Natural killer cell (primary cell): ENCODE data around the gene FGR. TPM values are rescaled to one million over a fixed set of nuclear protein-coding genes. Genes with fewer than 3 reads are reported as not detected.

Experiments used
- ATAC-seq, 3 donors: fragments of 150-1000 bp in 2 of 3; fragments of 200-7000 bp in 1 of 3; cut with Tn5 transposase; 1 replicate in 1 of 3; 2 replicates in 2 of 3; pipeline ENCODE4 v1.10.0; 2021; ENCODE audit warnings: mild to moderate bottlenecking in 2 of 3, moderate library complexity in 2 of 3
- DNase-seq, 2 donors: peaks; one replicate each; pipeline versions ENCODE4 v3.0.0 to v3.0.0-alpha.2; 2013 to 2021; ENCODE audit warnings: mixed read lengths in 1 of 2
- H3K27ac ChIP-seq: one replicate; pipeline ENCODE4 v1.5.1; 2013; ENCODE audit warnings: mild to moderate bottlenecking, low read length
- H3K27me3 ChIP-seq: one replicate; pipeline ENCODE4 v1.6.1; 2013; ENCODE audit warnings: low read length; ENCODE audit not compliant: control insufficient read depth, insufficient read depth
- H3K36me3 ChIP-seq: one replicate; pipeline ENCODE4 v1.6.1; 2013; ENCODE audit warnings: low read length; ENCODE audit not compliant: control insufficient read depth, insufficient read depth
- H3K4me1 ChIP-seq: one replicate; pipeline ENCODE4 v1.6.1; 2013; ENCODE audit warnings: low read length; ENCODE audit not compliant: control insufficient read depth, insufficient read depth
- H3K4me3 ChIP-seq: one replicate; pipeline ENCODE4 v1.5.1; 2013; ENCODE audit warnings: low read length
- H3K9me3 ChIP-seq: one replicate; pipeline ENCODE4 v1.6.1; 2013; ENCODE audit warnings: low read length; ENCODE audit not compliant: control insufficient read depth, insufficient read depth
- H3K27ac Mint-ChIP-seq, 2 donors: one replicate each; pipeline ENCODE4 v1.8.0; 2022; ENCODE audit warnings: mild to moderate bottlenecking in 2 of 2, mixed read lengths in 2 of 2, moderate library complexity in 1 of 2
- H3K27me3 Mint-ChIP-seq, 2 donors: one replicate each; pipeline ENCODE4 v1.8.0; 2022; ENCODE audit warnings: low read depth in 2 of 2, mixed read lengths in 2 of 2
- H3K36me3 Mint-ChIP-seq: one replicate; pipeline ENCODE4 v1.8.0; 2022; ENCODE audit warnings: mixed read lengths
- H3K4me1 Mint-ChIP-seq, 2 donors: one replicate each; pipeline ENCODE4 v1.8.0; 2022; ENCODE audit warnings: mixed read lengths in 2 of 2
- H3K4me3 Mint-ChIP-seq: one replicate; pipeline ENCODE4 v1.8.0; 2022; ENCODE audit warnings: mild to moderate bottlenecking, moderate library complexity, mixed read lengths
- H3K9me3 Mint-ChIP-seq, 2 donors: one replicate each; pipeline ENCODE4 v1.8.0; 2022; ENCODE audit warnings: mixed read lengths in 2 of 2
- CTCF ChIP-seq: fragments of 200-600 bp; IDR thresholded peaks from one replicate; pipeline ENCODE4 v1.8.0; 2022; ENCODE audit warnings: antibody characterized with exemption
- WGBS: methylation state at CpG from one replicate; pipeline ENCODE4 v1.1.7; 2013; ENCODE audit warnings: missing lambda C conversion rate; ENCODE audit not compliant: insufficient coverage; 5-methylcytosine and 5-hydroxymethylcytosine counted together
- intact Hi-C: fragments of 100-400 bp; cut with micrococcal nuclease; formaldehyde crosslinking; loops from one replicate; pipeline ENCODE4 v1.14.2; 2022
- total RNA-seq, 4 donors: library from RNA; stranded (reverse); fragments of 120-200 nt in 1 of 4; gene quantifications; one replicate each; pipeline versions ENCODE4 v1.2.3 to v1.2.4, GENCODE V29; 2013 to 2022

Gene FGR
- total RNA-seq, 3 donors from 2014 or later (not counting 1 experiment from before 2014, with no cell fraction given) = 353 to 452 (median 362) TPM

- no peaks in the 10 kb centered on the region for H3K36me3 ChIP-seq
- H3K27me3 ChIP-seq = no peaks in the 10 kb centered on the region
- no peaks in the 10 kb centered on the region for H3K9me3 ChIP-seq
- H3K4me1 ChIP-seq = peaks cover 70% of the 10 kb centered on the region
- ATAC-seq = peak; percentile 69 to 80 (median 79)
- peaks cover 4 to 15% of the 10 kb centered on the region in 2 donors for H3K4me1 Mint-ChIP-seq
- no peaks in the 10 kb centered on the region for H3K27me3 Mint-ChIP-seq
- H3K9me3 Mint-ChIP-seq = no peaks in the 10 kb centered on the region
- H3K27ac Mint-ChIP-seq = no peak overlapping the region
- WGBS = 73% methylated on average over 17 of the region's 17 CpGs
- TF ChIP-seq CTCF = no peak
- peak; percentile 38 to 40 for DNase-seq
- H3K36me3 Mint-ChIP-seq = no peaks in the 10 kb centered on the region
- H3K4me3 ChIP-seq = no peak overlapping the region
- intact Hi-C loops = no loop called here
- peak overlapping the region; percentile 11 for H3K27ac ChIP-seq
- no peak overlapping the region for H3K4me3 Mint-ChIP-seq
Measured at GRCh38 chr1:27594564-27595510, 40.1 kb downstream of the FGR start.

- WGBS = 92% methylated on average over 4 of the region's 8 CpGs
- peaks cover 61% of the 10 kb centered on the region for H3K4me1 ChIP-seq
- no peak for TF ChIP-seq CTCF
- no peaks in the 10 kb centered on the region for H3K36me3 Mint-ChIP-seq
- DNase-seq (no peak), ATAC-seq (no peak)
- intact Hi-C loops = no loop called here
- no peak overlapping the region for H3K4me3 ChIP-seq
- no peaks in the 10 kb centered on the region for H3K27me3 ChIP-seq
- no peak overlapping the region for H3K27ac ChIP-seq
- H3K4me1 Mint-ChIP-seq = peaks cover 0 to 6% of the 10 kb centered on the region in 2 donors
- no peak overlapping the region for H3K27ac Mint-ChIP-seq
- no peaks in the 10 kb centered on the region for H3K27me3 Mint-ChIP-seq
- no peaks in the 10 kb centered on the region for H3K36me3 ChIP-seq
- H3K9me3 Mint-ChIP-seq = no peaks in the 10 kb centered on the region
- no peak overlapping the region for H3K4me3 Mint-ChIP-seq
- no peaks in the 10 kb centered on the region for H3K9me3 ChIP-seq
Measured at GRCh38 chr1:27593678-27594563, 41.1 kb downstream of the FGR start.

- no peak overlapping the region for H3K4me3 ChIP-seq
- H3K27ac Mint-ChIP-seq = no peak overlapping the region
- intact Hi-C loops = no loop called here
- no peaks in the 10 kb centered on the region for H3K36me3 Mint-ChIP-seq
- no peaks in the 10 kb centered on the region for H3K9me3 Mint-ChIP-seq
- H3K27me3 Mint-ChIP-seq = no peaks in the 10 kb centered on the region
- peaks cover under 1% of the 10 kb centered on the region for H3K36me3 ChIP-seq
- no peaks in the 10 kb centered on the region for H3K4me1 Mint-ChIP-seq
- no peak for TF ChIP-seq CTCF
- peaks cover 53% of the 10 kb centered on the region for H3K4me1 ChIP-seq
- DNase-seq = no peak
- no peaks in the 10 kb centered on the region for H3K9me3 ChIP-seq
- ATAC-seq = no peak
- 97% methylated on average over 15 of the region's 17 CpGs for WGBS
- H3K4me3 Mint-ChIP-seq = no peak overlapping the region
- no peak overlapping the region for H3K27ac ChIP-seq
- no peaks in the 10 kb centered on the region for H3K27me3 ChIP-seq
Measured at GRCh38 chr1:27592931-27593677, 41.9 kb downstream of the FGR start.
